Loucy (cell line): Measurements from ENCODE around the gene STARD13.

Experiments
- H2AFZ ChIP-seq: fragments of 200-600 bp; sonication (generic); 2 replicates; pipeline ENCODE4 v1.6.0; 2016; ENCODE audit warnings: antibody characterized with exemption, mild to moderate bottlenecking, low read length, moderate library complexity
- H3F3A ChIP-seq: fragments of 200-600 bp; 2 replicates; pipeline ENCODE4 v1.6.0; 2016; ENCODE audit warnings: antibody characterized with exemption, low read depth, mild to moderate bottlenecking
- H3K27me3 ChIP-seq: fragments of 200-600 bp; sonication (generic); 2 replicates; pipeline ENCODE4 v1.6.1; 2014; ENCODE audit warnings: low read length, mild to moderate bottlenecking; ENCODE audit not compliant: insufficient read depth, poor library complexity, severe bottlenecking
- H3K36me3 ChIP-seq: fragments of 200-600 bp; sonication (generic); 2 replicates; pipeline ENCODE4 v1.6.1; 2016; ENCODE audit warnings: low read length; ENCODE audit not compliant: insufficient read depth
- H3K4me1 ChIP-seq: fragments of 200-600 bp; sonication (generic); 2 replicates; pipeline ENCODE4 v1.5.1; 2014; ENCODE audit warnings: low read length, mild to moderate bottlenecking; ENCODE audit not compliant: insufficient read depth, poor library complexity, severe bottlenecking
- H3K4me2 ChIP-seq: fragments of 200-600 bp; sonication (generic); 2 replicates; pipeline ENCODE4 v1.6.0; 2014; ENCODE audit warnings: antibody characterized with exemption, low read length, low read depth, mild to moderate bottlenecking; ENCODE audit not compliant: poor library complexity, severe bottlenecking
- H3K4me3 ChIP-seq: fragments of 200-600 bp; sonication (generic); 2 replicates; pipeline ENCODE4 v1.5.1; 2014; ENCODE audit warnings: low read length, mild to moderate bottlenecking, mixed read lengths; ENCODE audit not compliant: poor library complexity, severe bottlenecking
- H3K79me2 ChIP-seq: fragments of 200-600 bp; sonication (generic); 2 replicates; pipeline ENCODE4 v1.6.1; 2014; ENCODE audit warnings: low read length; ENCODE audit not compliant: insufficient read depth
- H3K9ac ChIP-seq: fragments of 200-600 bp; sonication (generic); 2 replicates; pipeline ENCODE4 v1.6.0; 2014; ENCODE audit warnings: mild to moderate bottlenecking, low read depth, low read length, moderate library complexity; ENCODE audit not compliant: poor library complexity, severe bottlenecking
- H3K9me2 ChIP-seq: fragments of 200-600 bp; sonication (generic); replicated peaks from 2 replicates; pipeline ENCODE4 v1.6.1; 2016; ENCODE audit warnings: low read depth, low read length, mixed read lengths
- H3K9me3 ChIP-seq: fragments of 200-600 bp; sonication (generic); 2 replicates; pipeline ENCODE4 v1.6.1; 2014; ENCODE audit warnings: mild to moderate bottlenecking, antibody characterized with exemption, low read length, low read depth; ENCODE audit not compliant: insufficient read depth
- H4K20me1 ChIP-seq: fragments of 200-600 bp; sonication (generic); 2 replicates; pipeline ENCODE4 v1.6.0; 2014; ENCODE audit warnings: antibody characterized with exemption, low read length, mild to moderate bottlenecking; ENCODE audit not compliant: insufficient read depth, poor library complexity, severe bottlenecking
- CTCF ChIP-seq: fragments of 200-600 bp; sonication (generic); conservative IDR thresholded peaks from 2 replicates; pipeline ENCODE4 v1.5.1; 2014; ENCODE audit warnings: mild to moderate bottlenecking, antibody characterized with exemption, low read length
- EZH2phosphoT487 ChIP-seq: fragments of 200-600 bp; IDR thresholded peaks from 2 replicates; pipeline ENCODE4 v1.6.1; 2018; ENCODE audit warnings: antibody characterized with exemption, mild to moderate bottlenecking, moderate library complexity, borderline replicate concordance

Gene STARD13

GRCh38 chr13:33110713-33111413 lies 174.7 kb downstream of the STARD13 start:
- H3K4me2 ChIP-seq = no peak overlapping the region
- H4K20me1 ChIP-seq = no peaks in the 10 kb centered on the region
- no peaks in the 10 kb centered on the region for H3K27me3 ChIP-seq
- H3K4me3 ChIP-seq = no peak overlapping the region
- H3F3A ChIP-seq = no peaks in the 10 kb centered on the region
- H3K36me3 ChIP-seq = no peaks in the 10 kb centered on the region
- H3K79me2 ChIP-seq = no peaks in the 10 kb centered on the region
- H3K9me3 ChIP-seq = no peaks in the 10 kb centered on the region; the same call in 1 of the 2 replicates
- no peaks in the 10 kb centered on the region for H3K4me1 ChIP-seq
- no peak overlapping the region for H3K9ac ChIP-seq
- H2AFZ ChIP-seq = no peak overlapping the region
- TF ChIP-seq CTCF (no peak), EZH2phosphoT487 (no peak)
- H3K9me2 ChIP-seq = no peaks in the 10 kb centered on the region

- H3K9me3 ChIP-seq = no peaks in the 10 kb centered on the region; the same call in 1 of the 2 replicates
- H4K20me1 ChIP-seq = no peaks in the 10 kb centered on the region
- H3F3A ChIP-seq = no peaks in the 10 kb centered on the region
- H3K9me2 ChIP-seq = no peaks in the 10 kb centered on the region
- H3K9ac ChIP-seq = no peak overlapping the region
- TF ChIP-seq EZH2phosphoT487 (no peak), CTCF (no peak)
- H3K27me3 ChIP-seq = no peaks in the 10 kb centered on the region
- H3K4me2 ChIP-seq = no peak overlapping the region
- H3K4me1 ChIP-seq = no peaks in the 10 kb centered on the region
- no peaks in the 10 kb centered on the region for H3K79me2 ChIP-seq
- H3K36me3 ChIP-seq = no peaks in the 10 kb centered on the region
- no peak overlapping the region for H3K4me3 ChIP-seq
- H2AFZ ChIP-seq = no peak overlapping the region
Measured at GRCh38 chr13:33110386-33110712, 175.2 kb downstream of the STARD13 start.

- H3K9me2 ChIP-seq = no peaks in the 10 kb centered on the region
- no peak overlapping the region for H3K9ac ChIP-seq
- H3F3A ChIP-seq = no peaks in the 10 kb centered on the region
- H4K20me1 ChIP-seq = no peaks in the 10 kb centered on the region
- no peaks in the 10 kb centered on the region for H3K4me1 ChIP-seq
- no peak overlapping the region for H2AFZ ChIP-seq
- no peaks in the 10 kb centered on the region; the same call in 1 of the 2 replicates for H3K9me3 ChIP-seq
- TF ChIP-seq CTCF (peak; percentile 25; the same call in 1 of the 2 replicates), EZH2phosphoT487 (no peak)
- no peaks in the 10 kb centered on the region for H3K36me3 ChIP-seq
- H3K79me2 ChIP-seq = no peaks in the 10 kb centered on the region
- H3K4me2 ChIP-seq = no peak overlapping the region
- H3K27me3 ChIP-seq = no peaks in the 10 kb centered on the region
- no peak overlapping the region for H3K4me3 ChIP-seq
Measured at GRCh38 chr13:33109801-33110200, 175.8 kb downstream of the STARD13 start.
